LNCAP (cell line): ENCODE data around the gene OPRL1.

ENCODE experiments used
- TF ChIP-seq, protein P1 (sequence below): fragments of 450-650 bp; IDR thresholded peaks from 2 replicates; pipeline ENCODE4 v1.5.1; 2017; ENCODE audit warnings: mild to moderate bottlenecking

Gene OPRL1

DNA sequence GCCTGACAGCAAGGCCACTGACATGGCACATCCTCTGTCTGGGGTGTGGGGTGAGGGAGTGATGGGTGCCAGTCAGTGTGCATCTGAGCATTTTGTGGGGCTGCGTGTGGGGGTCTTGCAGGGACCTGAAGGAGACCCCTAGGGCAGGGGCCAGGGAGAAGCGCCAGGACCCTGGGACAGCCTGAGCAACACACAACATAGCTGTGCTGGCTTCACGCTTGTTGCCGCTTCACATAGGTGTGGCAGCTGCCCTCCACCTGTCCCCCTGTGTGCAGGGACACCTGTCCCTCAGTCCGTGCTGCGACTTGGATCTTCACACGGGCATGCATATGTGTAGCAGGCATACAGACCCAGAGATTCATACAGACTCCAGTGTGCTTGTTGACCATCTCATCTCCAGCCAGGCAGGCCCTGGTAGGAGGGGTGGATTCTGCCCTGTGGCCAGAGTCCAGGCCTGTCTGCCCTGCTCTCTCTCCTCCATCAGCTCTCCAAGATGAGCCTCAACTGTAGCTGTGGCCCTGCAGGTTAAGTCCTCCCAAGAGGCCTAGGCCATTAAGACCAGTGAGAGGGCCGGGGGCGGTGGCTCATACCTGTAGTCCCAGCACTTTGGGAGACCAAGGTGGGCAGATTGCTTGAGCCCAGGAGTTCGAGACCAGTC is 30.7 kb downstream of the OPRL1 start:
- TF ChIP-seq, protein P1, sequence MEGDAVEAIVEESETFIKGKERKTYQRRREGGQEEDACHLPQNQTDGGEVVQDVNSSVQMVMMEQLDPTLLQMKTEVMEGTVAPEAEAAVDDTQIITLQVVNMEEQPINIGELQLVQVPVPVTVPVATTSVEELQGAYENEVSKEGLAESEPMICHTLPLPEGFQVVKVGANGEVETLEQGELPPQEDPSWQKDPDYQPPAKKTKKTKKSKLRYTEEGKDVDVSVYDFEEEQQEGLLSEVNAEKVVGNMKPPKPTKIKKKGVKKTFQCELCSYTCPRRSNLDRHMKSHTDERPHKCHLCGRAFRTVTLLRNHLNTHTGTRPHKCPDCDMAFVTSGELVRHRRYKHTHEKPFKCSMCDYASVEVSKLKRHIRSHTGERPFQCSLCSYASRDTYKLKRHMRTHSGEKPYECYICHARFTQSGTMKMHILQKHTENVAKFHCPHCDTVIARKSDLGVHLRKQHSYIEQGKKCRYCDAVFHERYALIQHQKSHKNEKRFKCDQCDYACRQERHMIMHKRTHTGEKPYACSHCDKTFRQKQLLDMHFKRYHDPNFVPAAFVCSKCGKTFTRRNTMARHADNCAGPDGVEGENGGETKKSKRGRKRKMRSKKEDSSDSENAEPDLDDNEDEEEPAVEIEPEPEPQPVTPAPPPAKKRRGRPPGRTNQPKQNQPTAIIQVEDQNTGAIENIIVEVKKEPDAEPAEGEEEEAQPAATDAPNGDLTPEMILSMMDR = no peak

DNA sequence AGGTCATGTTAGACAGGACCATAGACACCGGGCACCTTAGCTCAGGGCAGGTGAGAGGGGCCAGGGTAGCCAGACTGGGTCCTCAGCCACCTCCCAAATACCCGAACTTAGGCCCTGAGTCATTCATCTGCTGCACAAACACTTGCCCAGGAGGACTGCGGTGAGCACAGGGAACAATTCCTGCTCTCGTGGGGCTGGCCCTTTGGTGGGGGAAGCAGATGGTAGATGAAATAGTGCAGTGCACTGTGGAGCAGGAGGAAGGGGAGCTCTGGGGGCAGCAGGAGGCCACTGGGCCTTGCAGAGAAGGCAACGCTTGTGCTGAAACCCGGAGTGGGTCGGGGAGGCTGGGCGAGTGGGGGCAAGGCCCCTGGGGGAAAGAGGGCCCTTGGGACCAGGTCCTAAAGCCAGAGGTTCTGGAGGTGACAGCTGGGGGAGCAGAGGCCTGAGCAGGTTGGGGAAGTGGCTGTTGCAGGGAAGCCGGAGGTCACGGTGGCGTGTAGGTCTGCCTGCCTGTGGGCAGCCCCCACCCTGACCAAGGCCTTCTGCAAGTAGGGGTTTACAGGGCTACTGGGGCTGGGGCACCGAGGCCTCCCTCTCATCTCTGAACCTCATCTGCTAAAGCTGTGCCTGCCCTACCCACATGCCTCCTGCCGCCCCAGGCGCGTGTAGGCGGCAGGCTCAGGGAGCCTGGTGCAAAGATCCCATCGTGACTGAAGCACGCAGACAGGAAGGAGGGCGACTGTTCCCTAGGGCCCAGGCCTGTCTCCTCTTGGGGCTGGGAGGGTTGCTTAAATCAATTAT is 32.2 kb downstream of the OPRL1 start:
- TF ChIP-seq, protein P1 = no peak

DNA sequence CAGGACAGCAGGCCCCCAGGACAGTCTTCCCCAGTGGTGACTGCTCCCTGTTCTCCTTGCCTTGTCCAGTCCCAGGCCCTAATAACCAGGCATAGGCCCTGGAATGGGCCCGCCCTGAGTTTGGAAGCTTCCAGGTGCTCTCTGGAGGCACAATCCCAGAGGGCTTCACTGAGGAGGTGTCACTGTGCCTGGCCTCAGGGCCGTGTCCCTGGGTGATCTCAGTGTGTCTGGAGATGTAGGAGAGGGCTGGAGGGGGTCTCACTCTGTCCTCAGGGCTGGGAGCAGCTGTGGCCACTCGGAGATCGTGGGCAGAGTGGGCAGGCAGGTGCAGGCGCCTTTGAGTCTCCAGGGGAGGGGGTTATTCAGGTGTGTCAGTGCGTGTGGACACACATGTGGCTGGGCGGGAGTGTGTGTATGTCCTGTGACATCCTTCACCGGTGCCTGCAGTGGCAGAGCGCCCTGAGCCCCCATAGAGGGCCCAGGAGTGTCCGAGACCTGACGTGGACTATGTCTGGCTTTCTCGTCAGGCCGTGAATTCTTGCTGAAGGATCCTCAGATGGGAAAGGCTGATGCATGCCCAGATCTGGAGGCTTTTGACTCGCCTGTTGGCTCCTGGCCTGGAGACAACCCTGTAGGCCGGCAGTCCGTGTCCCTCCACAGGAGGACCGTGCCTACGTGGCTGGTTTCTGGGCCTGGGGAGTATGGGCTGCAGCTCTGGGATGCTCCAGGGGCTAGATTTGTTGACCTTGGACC is 33.0 kb downstream of the OPRL1 start:
- TF ChIP-seq, protein P1 = no peak

DNA sequence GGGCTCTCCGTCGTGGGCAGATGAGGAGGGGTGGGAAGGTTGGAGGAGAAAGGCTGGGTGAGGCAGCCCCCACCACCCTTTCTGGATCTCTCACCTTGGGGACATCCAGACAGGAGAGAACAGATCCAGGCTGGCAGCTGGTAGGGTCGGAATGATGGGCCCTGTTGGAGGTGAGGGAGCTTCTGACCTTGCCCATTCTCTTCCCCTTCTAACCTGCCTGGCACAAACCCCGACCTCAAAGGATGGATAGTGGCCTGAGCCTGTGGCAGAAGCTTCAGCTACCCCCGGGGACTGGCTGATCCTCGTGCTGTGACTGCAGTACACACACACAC is 33.5 kb downstream of the OPRL1 start:
- TF ChIP-seq, protein P1 = no peak

DNA sequence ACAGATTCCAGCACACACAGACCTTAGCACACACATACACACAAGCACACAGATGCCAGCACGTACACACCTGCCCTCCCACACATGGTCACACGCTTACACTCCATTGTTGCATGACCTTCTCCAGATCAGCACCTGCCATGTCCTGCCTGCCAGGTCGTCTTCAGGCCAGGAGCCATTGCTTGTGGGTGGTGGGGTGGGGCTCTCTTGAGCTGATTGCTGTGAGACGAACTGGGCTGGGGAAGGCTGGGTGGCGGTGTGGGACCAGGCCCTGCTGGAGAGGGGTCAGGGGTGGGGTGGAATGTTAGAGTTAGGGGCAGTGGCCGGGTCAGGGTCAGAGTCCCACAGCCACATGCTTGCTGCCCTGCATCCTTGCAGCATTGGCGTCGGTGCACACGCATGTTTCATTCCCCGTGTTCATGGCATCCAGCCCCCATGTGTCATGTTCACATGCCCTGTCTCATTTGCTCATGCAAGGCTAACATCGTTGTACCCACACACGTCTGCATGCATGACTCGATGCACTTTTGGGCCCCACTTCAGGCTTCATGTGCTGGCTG is 34.0 kb downstream of the OPRL1 start:
- TF ChIP-seq, protein P1 = no peak

DNA sequence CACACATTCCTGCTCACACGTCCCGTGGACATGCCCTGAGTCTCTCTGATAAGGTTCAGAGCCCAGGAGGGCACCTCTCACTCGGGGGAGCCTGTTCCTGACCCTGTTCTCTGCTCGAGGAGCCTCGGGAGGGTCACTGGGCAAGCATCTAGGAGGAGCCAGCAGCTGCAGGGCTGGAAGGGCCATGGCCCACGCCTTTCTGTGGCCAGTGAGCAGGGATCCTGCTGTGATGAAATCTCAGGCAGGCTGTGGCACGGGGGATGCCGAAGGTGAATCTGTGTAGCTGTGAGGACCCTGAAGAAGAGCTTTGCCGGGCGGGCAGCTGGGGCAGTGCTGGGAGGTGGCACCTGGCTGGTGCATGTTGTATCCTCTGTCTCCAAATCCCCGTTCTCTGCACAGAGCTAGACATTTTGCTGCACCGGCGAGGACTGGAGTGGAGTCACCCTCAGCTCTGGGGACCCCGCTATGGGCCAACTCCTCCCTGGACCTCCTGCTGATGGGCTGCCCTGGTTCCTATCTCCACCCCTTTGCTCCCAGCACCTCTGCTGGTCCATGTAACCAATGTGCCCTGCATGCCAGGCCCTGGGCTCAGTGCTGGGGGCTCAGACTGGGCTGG is 34.6 kb downstream of the OPRL1 start:
- TF ChIP-seq, protein P1 = no peak

DNA sequence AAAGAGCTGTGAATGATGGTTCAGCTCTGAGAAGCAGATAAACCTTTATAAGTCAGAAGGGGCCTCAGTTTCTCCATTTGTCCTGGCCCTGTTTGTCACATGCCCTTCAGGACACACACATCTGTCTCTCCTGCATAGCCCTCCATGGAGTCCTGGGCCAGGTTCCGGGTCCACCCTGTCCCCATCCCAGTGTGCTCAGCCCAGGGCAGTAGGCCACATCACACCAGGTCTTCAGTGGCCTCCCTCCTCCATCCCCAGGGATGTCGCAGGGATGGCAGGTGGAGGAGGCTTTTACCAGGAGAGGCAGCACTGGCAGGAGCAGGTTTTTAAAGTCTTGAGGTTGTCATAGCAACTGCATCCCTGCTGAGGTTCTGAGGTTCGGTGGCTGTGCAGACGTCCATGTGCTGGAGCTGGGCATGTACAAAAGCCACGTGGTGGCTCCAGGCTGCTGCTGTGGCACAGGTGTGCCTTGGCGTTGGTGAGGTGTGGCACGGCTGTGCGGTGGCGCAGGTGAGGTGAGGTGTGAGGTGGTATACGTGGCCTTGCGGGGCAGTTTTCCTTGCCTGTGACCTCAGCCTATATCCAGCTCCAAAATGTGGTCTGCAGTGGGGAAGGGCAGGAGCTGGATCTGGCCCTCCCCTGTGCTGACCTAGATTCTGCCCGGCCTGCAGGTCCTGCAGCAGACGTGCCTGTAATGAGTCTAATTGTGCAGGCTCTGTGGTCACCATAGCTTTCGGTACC is 35.5 kb downstream of the OPRL1 start:
- TF ChIP-seq, protein P1 = no peak
